K562 (cell line): Measurements from ENCODE around the gene MIDN. TPM values are rescaled to one million over a fixed set of nuclear protein-coding genes. Genes with fewer than 3 reads are reported as not detected.

Experiments
- ARNT ChIP-seq, 2 experiments: fragments of 450-650 bp; IDR thresholded peaks; 2 replicates each; pipeline ENCODE4 v1.6.1; 2016; ENCODE audit warnings: mild to moderate bottlenecking in 1 of 2
- BCOR ChIP-seq: fragments of 450-650 bp; IDR thresholded peaks from 2 replicates; pipeline ENCODE4 v1.6.1; 2016
- BRD4 ChIP-seq: fragments of 200-600 bp; sonication (generic); IDR thresholded peaks from 2 replicates; pipeline ENCODE4 v1.6.1; 2017; ENCODE audit warnings: inconsistent platforms
- CBFA2T3 ChIP-seq: fragments of 450-650 bp; IDR thresholded peaks from 2 replicates; pipeline ENCODE4 v1.6.1; 2017
- CEBPB ChIP-seq: fragments of 450-650 bp; IDR thresholded peaks from 2 replicates; pipeline ENCODE4 v1.6.1; 2016; ENCODE audit warnings: missing genetic modification characterization, missing compliant biosample characterization
- DPF2 ChIP-seq: fragments of 450-650 bp; IDR thresholded peaks from 2 replicates; pipeline ENCODE4 v1.6.1; 2016
- ELF1 ChIP-seq: fragments of 200-800 bp; sonication (Bioruptor generic); IDR thresholded peaks from 2 replicates; pipeline ENCODE4 v1.6.1; 2016; ENCODE audit warnings: missing genetic modification characterization, missing compliant biosample characterization
- FOXJ3 ChIP-seq: sonication (generic); formaldehyde crosslinking; IDR thresholded peaks from 2 replicates; pipeline ENCODE4 v1.4.0; 2020; ENCODE audit warnings: mild to moderate bottlenecking, missing genetic modification reagents
- FOXM1 ChIP-seq, 2 experiments: fragments of 450-650 bp in 1 of 2; sonication (generic) in 1 of 2; formaldehyde crosslinking in 1 of 2; IDR thresholded peaks; 2 replicates each; pipeline versions ENCODE4 v1.6.1 to v1.9.0; 2017 to 2022; ENCODE audit warnings: low read depth in 2 of 2, mild to moderate bottlenecking in 2 of 2, missing genetic modification reagents in 1 of 2, moderate library complexity in 1 of 2
- GTF2B ChIP-seq: IDR thresholded peaks from 2 replicates; pipeline ENCODE4 v1.6.1; 2011; ENCODE audit not compliant: insufficient read length; ENCODE audit errors: extremely low read depth
- MEIS2 ChIP-seq: fragments of 450-650 bp; IDR thresholded peaks from 2 replicates; pipeline ENCODE4 v1.6.1; 2014; ENCODE audit warnings: mild to moderate bottlenecking; ENCODE audit not compliant: partially characterized antibody
- MLX ChIP-seq, 2 experiments: fragments of 450-650 bp in 1 of 2; sonication (generic) in 1 of 2; formaldehyde crosslinking; conservative IDR thresholded peaks; 2 replicates each; pipeline versions ENCODE4 v1.4.0 to v1.8.1; 2020 to 2022; ENCODE audit warnings: mild to moderate bottlenecking in 1 of 2, missing genetic modification reagents in 1 of 2
- MTA2 ChIP-seq: fragments of 450-650 bp; IDR thresholded peaks from 2 replicates; pipeline ENCODE4 v1.6.1; 2016; ENCODE audit warnings: low read depth
- NFYB ChIP-seq: IDR thresholded peaks from 2 replicates; pipeline ENCODE4 v1.6.1; 2011; ENCODE audit warnings: mild to moderate bottlenecking, moderate library complexity; ENCODE audit not compliant: insufficient read length; ENCODE audit errors: extremely low read depth
- NONO ChIP-seq, 2 experiments: fragments of 200-400 bp in 1 of 2; fragments of 450-650 bp in 1 of 2; formaldehyde crosslinking in 1 of 2; IDR thresholded peaks; 2 replicates each; pipeline ENCODE4 v1.6.1; 2017; ENCODE audit warnings: low read depth in 2 of 2, mild to moderate bottlenecking in 2 of 2, moderate library complexity in 2 of 2, low read length in 1 of 2
- NRF1 ChIP-seq, 2 experiments: fragments of 450-650 bp; IDR thresholded peaks in 1 of 2; conservative IDR thresholded peaks in 1 of 2; 2 replicates each; pipeline ENCODE4 v1.6.1; 2014; ENCODE audit warnings: mild to moderate bottlenecking in 2 of 2
- PHF20 ChIP-seq: fragments of 450-650 bp; IDR thresholded peaks from 2 replicates; pipeline ENCODE4 v1.6.1; 2018; ENCODE audit not compliant: partially characterized antibody
- SAP30 ChIP-seq: fragments of 200-600 bp; sonication (generic); IDR thresholded peaks from 2 replicates; pipeline ENCODE4 v1.6.1; 2012; ENCODE audit warnings: borderline replicate concordance, low read depth, mild to moderate bottlenecking, moderate library complexity, low read length, control low read depth, inconsistent platforms; ENCODE audit not compliant: insufficient read depth, poor library complexity, severe bottlenecking
- TBP ChIP-seq: optimal IDR thresholded peaks from 2 replicates; pipeline ENCODE3; 2011; ENCODE audit warnings: low read depth, low read length, improper control_type of control experiment
- THRB ChIP-seq: fragments of 450-650 bp; formaldehyde crosslinking; conservative IDR thresholded peaks from 2 replicates; pipeline ENCODE4 v1.4.0; 2022; ENCODE audit warnings: mild to moderate bottlenecking, missing genetic modification characterization
- TRIM28 ChIP-seq: fragments of 450-650 bp; IDR thresholded peaks from 2 replicates; pipeline ENCODE4 v1.6.1; 2017
- XRCC4 ChIP-seq: IDR thresholded peaks from one replicate; pipeline ENCODE4 v1.6.1; 2011; ENCODE audit not compliant: insufficient read depth, insufficient read length; ENCODE audit errors: extremely low read depth
- ZNF592 ChIP-seq: fragments of 450-650 bp; IDR thresholded peaks from 2 replicates; pipeline ENCODE4 v1.6.1; 2017; ENCODE audit warnings: antibody characterized with exemption, mild to moderate bottlenecking
- polyA plus RNA-seq, 8 experiments: library from polyadenylated mRNA; depleted of rRNA in 4 of 8; stranded (reverse) in 5 of 8; unstranded in 3 of 8; fragments of >200 nt; fragmentation: Nextera tagmentation in 2 of 8; fragmentation: Illumina TruSeq in 1 of 8; extraction: Ambion mirVana in 2 of 8; extraction: Trizol in 1 of 8; gene quantifications; 2 replicates each; pipeline versions ENCODE4 v1.2.1 to v1.2.3, GENCODE V29; 2011 to 2014; ENCODE audit warnings: inconsistent platforms in 1 of 8, missing spikeins in 1 of 8
- total RNA-seq, 7 experiments: library from RNA; depleted of rRNA in 6 of 7; stranded (reverse); fragments of >200 nt in 6 of 7; fragmentation: Illumina TruSeq in 2 of 7; extraction: Trizol in 2 of 7; gene quantifications; 2 replicates each; pipeline versions ENCODE4 v1.2.1 to v1.2.3, GENCODE V29; 2011 to 2021; ENCODE audit warnings: low replicate concordance in 1 of 7

The MIDN gene
- total and polyA plus RNA-seq, 9 of the 15 experiments (the other 6 are each of a cell fraction or from before 2014, with no cell fraction given), result 0.17 to 120 (median 10.1) TPM

GRCh38 chr19:1248139-1248785 is at the start of gene MIDN (continued):
- no peak; the same call in 1 of the 2 replicates for TF ChIP-seq THRB (CRISPR knock-in tag)
- TF ChIP-seq BRD4, result no peak
- TF ChIP-seq TBP, result peak; percentile 85
- no peak for TF ChIP-seq ARNT (IDR thresholded peaks at IDR 0.05)
- no peak for TF ChIP-seq NFYB
- TF ChIP-seq XRCC4, result no peak
- TF ChIP-seq GTF2B, result no peak
- TF ChIP-seq PHF20, result no peak
- no peak for TF ChIP-seq FOXM1 (IDR thresholded peaks at IDR 0.05; ENCODE audit: low read depth)
- peak; percentile 56; the same call in 1 of the 2 replicates for TF ChIP-seq FOXM1 (CRISPR knock-in tag; IDR thresholded peaks at IDR 0.05; ENCODE audit: low read depth)
- peak in 1 of 2 experiments; percentile 61; a peak in 2 of 4 replicates for TF ChIP-seq NRF1 (conservative IDR thresholded peaks at IDR 0.05 in 1 of 2, IDR thresholded peaks at IDR 0.05 in 1 of 2)
- no peak for TF ChIP-seq MLX (CRISPR knock-in tag; conservative IDR thresholded peaks at IDR 0.05)
- peak; percentile 67 for TF ChIP-seq ZNF592
- peak; percentile 61 to 85; a peak in 3 of 4 replicates for TF ChIP-seq NONO (IDR thresholded peaks at IDR 0.05; ENCODE audit: low read depth in 2 of 2, low read length in 1 of 2)
- TF ChIP-seq SAP30, result no peak
- TF ChIP-seq DPF2, result peak; percentile 57; the same call in 1 of the 2 replicates
- no peak for TF ChIP-seq BCOR
- no peak for TF ChIP-seq FOXJ3 (CRISPR knock-in tag)
- no peak for TF ChIP-seq MTA2
- TF ChIP-seq CEBPB (tag), result no peak
- peak; percentile 80 for TF ChIP-seq ELF1 (tag)
- peak; percentile 14 for TF ChIP-seq MEIS2
- TF ChIP-seq CBFA2T3, result no peak
- no peak for TF ChIP-seq TRIM28
